IPS DF 6.9 (cell line): ENCODE data around the gene TGFBR1.

Source experiments
- DNase-seq: peaks from one replicate; pipeline ENCODE4 v3.0.0-alpha.2; 2013; ENCODE audit warnings: low read depth, low spot score
- H3K27ac ChIP-seq: one replicate; pipeline ENCODE4 v1.5.1; 2013; ENCODE audit warnings: low read length, control low read depth
- H3K27me3 ChIP-seq: 2 replicates; pipeline ENCODE4 v1.6.1; 2013; ENCODE audit warnings: mild to moderate bottlenecking, low read length; ENCODE audit not compliant: control insufficient read depth, insufficient read depth
- H3K36me3 ChIP-seq: 2 replicates; pipeline ENCODE4 v1.6.1; 2013; ENCODE audit warnings: low read length; ENCODE audit not compliant: control insufficient read depth, insufficient read depth
- H3K4me1 ChIP-seq: 2 replicates; pipeline ENCODE4 v1.6.1; 2013; ENCODE audit warnings: low read length; ENCODE audit not compliant: control insufficient read depth, insufficient read depth
- H3K4me3 ChIP-seq: 2 replicates; pipeline ENCODE4 v1.5.1; 2013; ENCODE audit warnings: mild to moderate bottlenecking, low read length
- H3K9me3 ChIP-seq: 2 replicates; pipeline ENCODE4 v1.6.1; 2013; ENCODE audit warnings: low read length, inconsistent platforms; ENCODE audit not compliant: control insufficient read depth, insufficient read depth
- WGBS: extraction: QIAGEN DNeasy Blood & Tissue Kit; methylation state at CpG from one replicate; pipeline ENCODE4 v1.1.7; 2013; ENCODE audit warnings: mixed read lengths, missing lambda C conversion rate; ENCODE audit not compliant: insufficient read length, insufficient coverage; 5-methylcytosine and 5-hydroxymethylcytosine counted together

Gene TGFBR1

DNA sequence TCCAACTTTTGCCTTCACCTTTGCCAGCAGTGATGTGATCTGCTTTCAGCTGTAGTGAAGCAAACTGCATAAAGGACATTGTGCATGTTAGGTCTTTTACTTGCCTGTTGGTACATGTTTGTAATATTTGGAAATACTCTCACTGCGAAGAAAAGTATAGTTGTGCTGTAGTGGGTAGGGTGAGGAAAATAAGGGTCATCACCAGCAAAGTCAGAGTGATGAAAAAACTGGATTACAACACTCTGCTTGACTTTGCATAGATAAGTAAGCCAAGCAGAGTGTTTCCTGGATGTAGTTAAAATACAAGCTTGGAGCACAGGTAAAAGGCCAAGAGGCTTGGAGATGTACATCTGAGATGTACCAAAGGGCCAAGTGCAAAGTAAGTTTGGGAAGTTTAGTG, 16.7 kb downstream of the TGFBR1 start:
- Histone ChIP-seq H3K9me3 (no peaks in the 10 kb centered on the region), H3K27me3 (no peaks in the 10 kb centered on the region), H3K36me3 (no peaks in the 10 kb centered on the region), H3K4me1 (no peaks in the 10 kb centered on the region), H3K4me3 (no peak overlapping the region), H3K27ac (no peak overlapping the region)
- DNase-seq, result no peak
- WGBS, result no CpG with 5 or more reads among the region's 1 CpG

DNA sequence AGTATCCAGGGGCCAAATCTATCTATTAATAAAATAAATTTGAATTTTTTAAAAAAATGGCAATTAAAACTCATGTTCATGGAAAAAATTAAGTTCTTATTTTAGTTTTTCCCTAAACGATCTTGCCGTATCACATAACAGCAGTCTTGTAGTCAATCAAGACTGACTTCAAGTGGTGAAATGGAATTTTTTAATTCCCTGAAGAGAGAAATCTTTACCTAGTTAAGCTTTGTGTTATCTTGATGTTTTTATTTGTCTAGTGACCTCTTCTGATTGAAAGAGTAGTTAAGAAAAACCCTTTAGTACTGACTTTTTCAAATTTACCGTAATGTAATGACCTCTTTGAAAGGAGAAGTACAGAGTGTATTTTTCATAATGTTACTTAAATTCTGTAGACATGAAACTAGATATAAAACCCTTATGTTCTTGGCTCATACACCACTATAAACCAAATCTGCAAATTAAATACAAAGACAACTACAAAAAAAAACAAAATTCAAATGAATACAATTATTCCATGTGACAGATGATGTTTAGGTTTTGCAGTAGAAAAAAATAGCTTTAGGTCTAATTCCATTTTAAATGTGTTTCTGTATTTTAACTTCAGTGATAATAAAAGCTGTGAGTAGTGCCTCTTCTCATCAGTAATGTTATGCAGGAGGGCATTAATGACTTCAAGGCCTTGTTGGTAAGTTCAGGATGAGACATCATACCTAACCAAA, 19.8 kb downstream of the TGFBR1 start:
- no CpG with 5 or more reads among the region's 3 CpGs for WGBS

DNA sequence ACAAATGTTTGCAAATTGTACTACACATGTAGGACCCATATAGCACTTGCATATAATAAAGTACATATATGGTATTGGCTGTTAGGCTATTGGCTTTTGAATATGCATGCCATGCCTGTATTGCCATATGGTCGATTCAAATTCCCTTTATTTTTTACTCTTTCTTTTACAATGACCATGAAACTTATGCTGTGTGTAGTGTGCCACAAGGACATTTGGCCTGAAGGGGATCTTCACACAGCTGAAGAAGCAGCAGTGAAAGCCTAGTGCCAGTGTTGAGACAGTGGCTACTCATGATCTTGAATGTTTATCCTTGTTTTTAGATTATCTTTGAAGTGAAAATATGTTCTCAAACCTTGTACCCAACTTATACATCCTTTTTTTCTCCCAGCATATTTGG, 20.5 kb downstream of the TGFBR1 start:
- Histone ChIP-seq H3K27me3 (no peaks in the 10 kb centered on the region), H3K36me3 (no peaks in the 10 kb centered on the region), H3K9me3 (no peaks in the 10 kb centered on the region), H3K4me3 (no peak overlapping the region), H3K27ac (no peak overlapping the region), H3K4me1 (peaks cover 2% of the 10 kb centered on the region; the same call in 1 of the 2 replicates)
- WGBS, result no CpG with 5 or more reads among the region's 1 CpG
- DNase-seq, result no peak

More for the DNA sequence above, 19.8 kb downstream of the TGFBR1 start:
- H3K36me3 ChIP-seq, result no peaks in the 10 kb centered on the region
- H3K27me3 ChIP-seq, result no peaks in the 10 kb centered on the region
- H3K4me3 ChIP-seq, result no peak overlapping the region
- H3K27ac ChIP-seq, result no peak overlapping the region
- no peaks in the 10 kb centered on the region for H3K4me1 ChIP-seq
- no peak for DNase-seq
- no peaks in the 10 kb centered on the region for H3K9me3 ChIP-seq

DNA sequence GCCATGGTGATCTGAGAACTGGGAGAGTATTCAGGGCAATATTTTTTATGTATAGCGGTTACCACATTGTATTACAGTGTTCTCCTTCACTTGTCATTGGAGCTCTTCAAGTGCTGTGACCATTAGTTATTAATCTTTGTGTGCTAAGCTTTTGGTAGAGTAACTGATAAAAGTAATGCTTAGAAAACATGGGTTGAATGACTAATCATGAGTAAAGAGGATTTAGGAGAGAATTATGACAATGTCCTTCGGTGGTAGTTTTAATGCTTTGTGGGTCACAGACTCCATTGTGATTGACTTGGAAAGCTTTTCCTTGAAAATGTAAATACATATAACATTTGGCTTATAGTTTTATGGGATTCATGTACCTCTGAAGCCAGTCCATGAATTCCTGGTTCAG, 21.4 kb downstream of the TGFBR1 start:
- Histone ChIP-seq H3K36me3 (no peaks in the 10 kb centered on the region), H3K4me1 (peaks cover 2% of the 10 kb centered on the region; the same call in 1 of the 2 replicates), H3K27ac (no peak overlapping the region), H3K27me3 (no peaks in the 10 kb centered on the region), H3K9me3 (no peaks in the 10 kb centered on the region), H3K4me3 (no peak overlapping the region)
- DNase-seq, result no peak
- no CpG with 5 or more reads among the region's 2 CpGs for WGBS

DNA sequence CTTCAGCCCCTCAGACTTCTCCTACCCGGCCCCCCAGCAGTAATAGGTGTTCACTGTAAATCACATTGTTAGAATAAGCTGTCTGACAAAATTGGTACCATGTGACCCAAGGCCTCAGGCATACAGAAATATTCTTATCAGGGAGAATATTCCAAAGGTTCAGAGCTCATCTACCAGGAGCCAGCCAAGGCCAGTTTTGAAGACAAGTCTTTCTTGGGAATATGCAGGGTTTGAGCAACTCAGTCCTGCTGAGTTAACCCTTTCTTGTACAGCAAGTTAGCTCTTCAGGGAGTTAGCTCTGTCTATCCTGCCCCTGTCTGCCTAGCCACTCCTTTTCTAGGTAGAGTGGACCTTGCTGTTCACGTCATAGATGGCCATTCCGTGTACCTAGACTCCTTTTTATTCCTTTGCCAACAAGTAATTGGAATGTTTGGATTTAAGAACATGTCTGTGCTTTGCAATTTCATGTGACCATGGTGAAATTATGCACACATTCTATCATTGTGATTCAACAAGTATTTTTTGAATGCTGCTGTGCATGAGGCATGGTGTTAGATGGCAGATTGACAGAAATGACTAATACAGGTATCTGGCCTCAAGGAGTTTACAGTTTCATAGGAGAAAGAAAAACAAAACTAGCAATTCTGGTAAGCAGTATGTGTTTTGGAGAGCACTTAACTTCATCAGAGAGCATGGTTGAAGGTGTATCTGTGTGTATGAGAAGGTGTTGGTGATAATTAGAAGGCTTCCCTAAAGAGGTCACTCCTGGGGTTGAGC, 22.6 kb downstream of the TGFBR1 start:
- Histone ChIP-seq H3K4me3 (no peak overlapping the region), H3K36me3 (no peaks in the 10 kb centered on the region), H3K27ac (no peak overlapping the region), H3K27me3 (no peaks in the 10 kb centered on the region), H3K4me1 (peaks cover 2% of the 10 kb centered on the region; the same call in 1 of the 2 replicates), H3K9me3 (no peaks in the 10 kb centered on the region)
- WGBS, result no CpG with 5 or more reads among the region's 3 CpGs
- DNase-seq, result no peak

DNA sequence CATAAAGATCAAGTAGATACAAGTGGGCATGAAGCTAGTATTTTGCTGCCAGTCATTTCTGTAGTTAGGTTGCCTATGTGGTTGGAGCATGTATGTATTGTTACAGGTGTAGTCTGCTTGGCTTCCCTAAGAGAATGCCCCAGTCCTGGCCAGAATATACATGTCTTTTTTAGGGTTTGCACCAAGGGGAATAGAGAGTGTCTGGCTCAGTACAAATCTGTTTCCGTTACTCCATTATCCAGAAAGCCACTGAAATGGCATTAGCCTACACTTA, 23.2 kb downstream of the TGFBR1 start:
- WGBS, result no CpG with 5 or more reads among the region's 1 CpG
- no peaks in the 10 kb centered on the region for H3K9me3 ChIP-seq
- H3K4me1 ChIP-seq, result peaks cover 2% of the 10 kb centered on the region; the same call in 1 of the 2 replicates
- H3K36me3 ChIP-seq, result no peaks in the 10 kb centered on the region
- DNase-seq, result no peak
- H3K4me3 ChIP-seq, result no peak overlapping the region
- H3K27me3 ChIP-seq, result no peaks in the 10 kb centered on the region
- no peak overlapping the region for H3K27ac ChIP-seq

DNA sequence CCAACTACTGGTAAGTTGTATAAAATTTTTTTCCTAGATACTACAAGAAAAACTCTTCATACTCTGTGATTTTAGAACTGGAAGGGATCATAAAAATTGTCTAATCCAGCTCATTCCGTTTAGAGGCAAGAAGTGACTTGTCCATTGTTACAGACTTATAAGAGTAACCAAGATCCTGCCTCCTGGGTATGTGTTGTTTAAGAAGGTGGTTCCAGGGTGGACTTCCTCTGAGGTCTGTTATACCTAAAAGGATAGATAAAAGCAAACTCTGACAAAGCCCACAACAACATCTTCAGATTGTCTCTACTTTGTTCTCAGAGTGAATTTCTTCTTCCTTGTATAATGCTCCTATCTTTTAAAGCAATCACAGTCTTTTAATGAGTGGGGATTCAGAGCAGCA, 24.2 kb downstream of the TGFBR1 start:
- no peak for DNase-seq
- Histone ChIP-seq H3K4me1 (peaks cover 2% of the 10 kb centered on the region; the same call in 1 of the 2 replicates), H3K36me3 (no peaks in the 10 kb centered on the region), H3K4me3 (no peak overlapping the region), H3K27ac (no peak overlapping the region), H3K27me3 (no peaks in the 10 kb centered on the region), H3K9me3 (no peaks in the 10 kb centered on the region)
- WGBS, result no CpG with 5 or more reads among the region's 1 CpG

DNA sequence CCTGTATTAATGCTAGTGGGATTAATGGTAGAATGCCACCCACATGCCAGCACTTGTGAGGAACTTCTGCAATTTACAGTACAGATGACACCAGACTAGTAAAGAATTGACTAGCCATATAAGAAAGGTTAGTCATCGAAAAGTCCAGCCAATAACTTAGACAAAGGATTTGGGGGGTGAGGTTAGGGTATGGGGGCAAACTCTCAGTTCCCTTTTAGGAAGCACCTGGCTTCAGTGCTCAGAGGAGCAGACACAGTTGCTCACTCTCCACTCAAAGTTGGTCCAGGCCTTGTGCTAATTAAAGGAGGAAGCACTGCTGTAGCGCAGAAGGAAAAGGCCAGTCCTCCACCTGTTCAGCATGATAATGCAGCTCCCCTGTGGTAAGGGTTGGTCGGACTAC, 25.2 kb downstream of the TGFBR1 start:
- H3K27ac ChIP-seq, result no peak overlapping the region
- no peaks in the 10 kb centered on the region for H3K36me3 ChIP-seq
- no peak overlapping the region for H3K4me3 ChIP-seq
- DNase-seq, result no peak
- no peaks in the 10 kb centered on the region for H3K9me3 ChIP-seq
- H3K4me1 ChIP-seq, result peaks cover 2% of the 10 kb centered on the region; the same call in 1 of the 2 replicates
- no CpG with 5 or more reads among the region's 3 CpGs for WGBS
- no peaks in the 10 kb centered on the region for H3K27me3 ChIP-seq

DNA sequence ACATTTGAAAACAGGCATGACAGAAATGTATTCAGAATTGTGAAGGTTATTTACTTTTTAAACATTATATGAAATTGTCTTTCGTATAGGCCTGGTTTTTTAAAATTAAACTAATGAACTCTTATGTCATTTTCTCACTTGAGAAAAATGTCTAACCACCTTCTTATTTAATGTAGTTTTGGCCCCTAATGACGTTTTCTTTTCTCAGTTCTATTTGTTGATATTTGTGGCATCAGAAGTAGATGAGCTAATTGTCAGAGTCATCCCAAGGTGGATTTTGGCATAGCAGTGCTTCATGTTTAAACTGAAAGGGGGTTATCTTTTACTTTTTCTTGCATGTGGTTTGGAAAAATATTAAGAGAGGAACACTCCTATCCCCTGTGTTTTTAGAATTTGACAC, 28.2 kb downstream of the TGFBR1 start:
- DNase-seq, result no peak
- Histone ChIP-seq H3K4me1 (peaks cover 2% of the 10 kb centered on the region; the same call in 1 of the 2 replicates), H3K27ac (no peak overlapping the region), H3K27me3 (no peaks in the 10 kb centered on the region), H3K9me3 (no peaks in the 10 kb centered on the region), H3K4me3 (no peak overlapping the region), H3K36me3 (no peaks in the 10 kb centered on the region)
- WGBS, result no CpG with 5 or more reads among the region's 2 CpGs

DNA sequence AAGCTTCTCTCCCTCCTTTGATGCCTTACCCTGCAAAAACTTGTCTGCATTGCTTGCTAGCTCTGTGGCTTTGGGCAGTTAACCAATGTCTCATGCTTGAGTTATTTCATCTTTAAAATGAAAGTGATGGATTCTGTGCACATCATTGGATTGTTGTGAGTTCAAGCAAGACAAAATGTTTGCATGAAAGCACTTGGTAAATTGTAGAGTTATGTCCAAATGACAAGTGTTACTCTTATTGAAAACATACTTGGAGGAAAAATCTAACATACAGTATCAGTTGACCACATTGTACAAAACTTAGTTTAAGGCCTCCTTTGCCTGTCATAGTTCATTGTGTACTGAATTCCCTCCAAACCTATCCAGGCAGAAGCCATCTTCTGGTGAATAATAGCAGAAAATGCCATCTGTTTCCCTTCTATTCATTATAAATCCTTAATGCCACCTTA, 30.0 kb downstream of the TGFBR1 start:
- Histone ChIP-seq H3K9me3 (no peaks in the 10 kb centered on the region), H3K4me3 (no peak overlapping the region), H3K27ac (no peak overlapping the region), H3K4me1 (peaks cover 2% of the 10 kb centered on the region; the same call in 1 of the 2 replicates), H3K36me3 (no peaks in the 10 kb centered on the region), H3K27me3 (no peaks in the 10 kb centered on the region)
- DNase-seq, result no peak
